ENCODE results near the gene AHNAK2. TPM values are rescaled to one million over a fixed set of nuclear protein-coding genes. Genes with fewer than 3 reads are reported as not detected.

The AHNAK2 gene
- polyA plus RNA-seq, 3 donors: 1.8 to 2.6 (median 2.2) TPM

DNA sequence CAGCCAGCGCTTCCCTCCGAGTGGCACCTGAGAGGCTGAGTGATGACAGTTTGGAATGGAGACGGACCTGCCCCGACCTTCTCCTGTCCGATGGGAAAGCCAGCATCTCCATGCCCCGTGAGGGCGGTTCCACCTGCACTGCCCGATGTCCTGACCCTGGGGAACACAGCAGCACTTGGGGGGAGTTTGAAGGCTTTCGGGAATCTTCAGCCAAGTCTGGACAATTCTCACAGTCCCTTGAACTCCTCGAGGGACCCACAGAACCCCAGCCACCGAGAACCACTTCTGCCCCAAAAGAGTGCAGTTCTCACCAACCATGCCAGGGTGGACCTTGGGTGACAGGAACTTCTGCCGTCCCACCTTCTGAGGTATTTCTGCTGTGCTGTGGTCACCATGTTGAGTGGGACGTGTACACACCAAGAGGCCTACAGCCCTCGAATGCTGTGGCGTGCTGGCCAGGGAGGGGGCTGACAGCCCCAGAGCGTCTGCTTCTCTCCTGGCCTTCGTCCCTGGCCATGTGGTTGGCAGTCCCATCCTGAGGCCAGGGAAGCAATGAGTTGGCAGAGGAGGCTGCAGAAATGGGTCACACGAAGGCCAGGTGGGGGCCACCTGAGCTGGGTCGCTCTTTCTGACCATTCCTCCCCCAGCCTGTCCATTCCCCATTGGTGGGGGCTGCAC is 8.5 kb upstream of the AHNAK2 start:
- no peak for DNase-seq

GRCh38 chr14:104985675-104986486 is 7.7 kb upstream of the AHNAK2 start, which contains the start of gene CLBA1:
Gene CLBA1, plus strand, starts transcription at chr14:104985788. Its CDS starts 644 bp downstream, at chr14:104986432.
- DNase-seq: peak; percentile 92

DNA sequence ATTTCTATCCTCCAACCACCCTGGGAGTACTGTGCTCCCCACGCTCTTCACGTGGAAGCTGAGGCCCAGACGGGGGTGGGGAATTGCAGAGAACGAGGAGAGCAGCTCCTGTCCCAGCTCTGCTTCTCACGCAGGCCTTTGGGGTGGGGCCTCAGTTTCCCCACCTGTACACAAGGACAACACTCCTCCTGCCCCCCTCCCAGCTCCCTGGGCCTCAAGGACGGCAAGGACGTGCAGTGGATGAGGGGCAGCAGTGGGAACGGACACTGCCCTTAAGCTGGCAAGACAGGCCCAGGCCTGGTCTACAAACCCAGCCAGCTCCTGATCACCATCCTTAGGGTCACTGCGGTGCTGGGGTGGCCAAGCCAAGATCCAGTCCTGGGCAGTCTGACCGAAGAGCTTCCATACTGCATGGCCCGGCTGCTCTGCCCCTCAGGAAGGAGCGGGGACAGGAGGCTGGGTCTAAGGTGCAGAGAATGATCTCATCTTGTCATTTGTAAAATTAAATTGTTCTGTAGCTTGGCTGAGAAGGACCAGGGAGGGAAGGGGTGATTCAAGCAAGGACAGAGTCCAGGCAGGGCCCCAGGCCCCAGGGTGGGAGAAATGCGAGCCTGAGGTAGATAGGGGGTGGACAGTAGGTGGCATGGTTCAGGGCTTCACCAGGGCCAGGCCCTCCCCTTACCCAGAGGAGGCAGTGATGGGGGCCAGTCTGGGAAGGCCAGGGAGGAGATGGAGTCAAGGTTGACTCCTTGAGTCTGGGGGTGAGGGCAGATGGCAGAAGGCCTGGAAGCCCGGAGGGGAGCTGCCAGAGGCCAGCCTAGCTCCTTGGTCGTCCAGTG is 6.1 kb upstream of the AHNAK2 start:
- DNase-seq: no peak

GRCh38 chr14:104983231-104983721 is 5.1 kb upstream of the AHNAK2 start:
- no peak for DNase-seq

DNA sequence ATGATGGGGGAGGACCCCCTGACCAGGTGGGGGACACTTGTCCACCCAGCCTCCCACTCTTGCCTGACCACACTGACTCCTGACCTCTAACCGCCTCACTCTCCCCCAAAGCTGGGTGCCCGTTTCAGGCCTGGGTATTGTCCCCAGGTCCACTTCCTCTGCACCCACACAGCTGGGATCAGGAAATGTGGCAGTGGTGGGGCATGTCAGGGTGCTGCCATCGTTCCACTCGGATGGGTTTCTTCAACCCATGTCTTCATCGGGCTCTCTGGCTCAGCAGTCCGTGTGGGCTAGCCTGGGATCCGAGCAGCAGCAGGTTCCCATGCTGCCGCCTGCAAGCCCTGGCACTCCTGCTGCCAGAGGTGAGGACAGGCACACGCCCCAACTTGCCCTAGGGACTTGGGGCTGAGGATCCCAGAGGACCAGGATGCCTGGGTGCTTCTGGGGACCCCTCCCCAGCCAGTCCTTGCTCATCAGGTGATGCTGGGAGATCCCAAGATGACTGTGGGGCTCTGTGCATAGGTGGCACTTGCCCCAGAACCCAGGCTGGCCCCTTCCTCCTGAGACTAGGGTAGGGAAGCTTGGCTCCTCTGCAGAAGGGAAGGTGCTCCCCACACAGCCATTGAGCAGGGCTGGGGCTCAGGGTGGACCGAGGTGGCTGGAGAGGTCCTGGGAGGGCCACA is 4.5 kb upstream of the AHNAK2 start:
- no peak for DNase-seq

DNA sequence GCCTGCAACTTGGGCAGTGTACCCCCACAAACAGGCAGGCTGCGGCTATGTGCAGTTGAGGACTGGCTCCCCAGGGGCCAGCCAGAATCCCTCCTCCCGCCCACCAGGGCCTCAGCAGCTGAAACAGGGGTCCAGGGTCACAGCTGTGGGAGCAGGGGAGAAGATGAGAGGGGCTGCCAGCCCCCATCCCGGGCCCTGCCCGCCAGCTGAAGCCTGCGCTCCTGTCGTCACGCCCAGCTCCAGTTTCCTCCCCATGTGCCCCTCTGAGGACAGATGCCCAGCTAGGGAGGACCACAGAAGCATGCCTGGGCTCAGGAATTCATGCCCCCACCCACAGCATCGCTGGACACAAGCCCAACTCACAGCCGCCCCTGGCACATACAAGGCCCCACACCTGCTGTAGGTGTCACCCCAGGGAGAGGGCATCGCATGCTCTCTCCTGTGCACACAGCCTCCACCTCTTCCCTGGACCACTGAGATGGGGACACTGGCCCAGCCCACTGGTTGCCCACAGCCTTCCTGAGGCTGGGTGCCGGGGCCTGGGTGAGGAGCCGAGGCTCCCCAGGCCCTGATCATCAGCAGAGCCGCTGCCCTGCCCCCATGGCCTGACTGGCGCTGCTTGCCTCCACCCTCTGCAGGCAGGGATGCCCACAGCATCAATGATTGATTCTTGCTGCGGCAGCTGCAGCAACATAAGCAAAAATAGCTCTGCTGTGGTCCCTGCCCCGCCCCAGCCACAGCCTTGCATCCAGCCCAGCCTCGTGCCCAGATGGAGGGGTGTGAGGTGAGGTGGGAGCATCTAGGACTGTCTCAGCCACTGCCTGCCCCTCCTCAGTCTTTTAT is 3.7 kb upstream of the AHNAK2 start:
- DNase-seq: no peak

GRCh38 chr14:104980611-104981531 is 2.7 kb upstream of the AHNAK2 start:
- no peak for DNase-seq

- no peak for DNase-seq
Measured at GRCh38 chr14:104979758-104980610, 1.8 kb upstream of the AHNAK2 start.

GRCh38 chr14:104978746-104979691 is 845 bp upstream of the AHNAK2 start:
- no peak for DNase-seq

- DNase-seq: no peak
Measured at GRCh38 chr14:104977008-104977680, 1.0 kb downstream of the AHNAK2 start.

GRCh38 chr14:104976198-104977007 is 1.8 kb downstream of the AHNAK2 start:
- DNase-seq: peak; percentile 63

GRCh38 chr14:104975481-104976197 is 2.5 kb downstream of the AHNAK2 start:
- no peak for DNase-seq

DNA sequence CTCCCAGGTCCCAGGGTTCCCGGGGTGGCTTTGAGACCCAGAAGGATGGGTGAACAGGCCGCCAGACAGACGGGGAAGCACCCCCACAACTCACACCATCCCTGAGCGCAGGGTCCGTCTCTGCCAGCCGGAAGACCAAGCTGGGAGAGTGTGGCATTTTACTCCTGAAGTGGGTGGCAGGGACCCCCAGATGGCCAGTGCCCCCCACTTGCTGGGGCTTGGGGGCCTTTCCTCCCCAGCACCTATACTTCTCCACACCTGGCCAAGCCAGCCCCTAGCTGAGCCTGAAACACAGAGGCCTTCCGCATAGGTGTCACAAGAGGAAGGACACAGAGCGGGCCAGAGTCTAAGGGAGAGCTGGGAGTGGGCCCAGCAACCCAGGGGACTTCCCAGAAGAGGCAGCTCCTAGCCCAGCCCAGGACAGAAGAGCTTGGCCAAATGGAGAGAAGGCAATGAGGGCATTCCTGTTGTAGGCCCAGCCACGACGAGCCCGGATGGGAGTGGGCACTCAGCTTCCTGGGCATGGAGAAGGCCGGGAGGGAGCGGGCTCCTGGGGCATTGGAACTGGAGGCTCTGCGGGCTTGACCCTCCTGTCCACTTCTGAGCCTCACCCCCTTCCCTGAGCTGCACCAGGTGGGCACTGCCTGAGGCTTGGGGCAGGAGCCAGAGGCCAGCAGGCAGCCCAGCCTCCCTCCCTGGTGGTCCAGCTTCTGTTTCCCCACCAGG is 3.3 kb downstream of the AHNAK2 start:
- DNase-seq: no peak

- DNase-seq: no peak
Measured at GRCh38 chr14:104974146-104974541, 4.0 kb downstream of the AHNAK2 start.

All from renal pelvis (tissue), 4 donors.